ENCODE data around the gene FSTL4. TPM values are rescaled to one million over a fixed set of nuclear protein-coding genes. Genes with fewer than 3 reads are reported as not detected.

Gene FSTL4
- total RNA-seq, 4 donors from 2014 or later, result 0.27 to 1.6 (median 0.35) TPM; not detected in 1

DNA sequence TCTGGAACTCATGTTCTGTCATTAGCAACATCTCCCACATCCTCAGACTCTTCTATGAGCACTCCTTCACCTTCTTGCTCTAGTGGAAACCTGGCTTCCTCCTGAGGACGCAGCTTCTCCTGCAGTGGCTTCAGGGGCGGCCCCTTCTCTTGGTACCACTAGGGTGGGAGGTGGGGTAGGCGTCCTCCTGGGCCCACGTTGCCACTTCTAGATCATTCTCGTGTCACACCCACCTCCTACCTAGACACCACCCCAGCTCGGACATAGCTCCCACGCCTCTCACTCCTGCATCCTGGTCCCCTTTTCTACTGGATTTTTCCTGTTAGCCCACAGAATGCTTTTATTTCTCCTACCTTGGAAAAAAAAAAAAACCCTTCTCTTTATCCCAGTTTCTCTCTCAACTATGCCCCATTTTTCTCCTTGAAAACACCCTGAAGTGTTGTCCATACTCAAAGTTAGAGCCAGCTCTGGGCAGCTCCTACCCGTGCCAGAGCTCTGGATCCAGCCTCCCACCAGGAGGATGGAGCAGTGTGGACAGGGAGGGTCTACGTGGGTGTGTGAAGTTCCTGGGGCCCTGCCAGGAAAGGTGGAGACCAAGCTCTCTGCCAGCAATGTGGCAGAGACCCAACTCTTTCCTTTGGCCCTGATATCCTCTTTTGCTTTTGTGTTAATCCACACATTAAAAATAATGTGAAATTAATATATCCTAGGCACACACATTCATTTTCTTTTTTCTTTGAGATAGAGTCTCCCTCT, 381.3 kb downstream of the FSTL4 start:
- Histone ChIP-seq H3K27ac (no peak overlapping the region), H3K9me3 (no peaks in the 10 kb centered on the region), H3K4me3 (no peak overlapping the region), H3K27me3 (no peaks in the 10 kb centered on the region), H3K4me1 (peaks cover 0 to 15% (median 0%) of the 10 kb centered on the region in 4 donors), H3K36me3 (no peaks in the 10 kb centered on the region)
- DNase-seq, result no peak
- TF ChIP-seq, protein P1, sequence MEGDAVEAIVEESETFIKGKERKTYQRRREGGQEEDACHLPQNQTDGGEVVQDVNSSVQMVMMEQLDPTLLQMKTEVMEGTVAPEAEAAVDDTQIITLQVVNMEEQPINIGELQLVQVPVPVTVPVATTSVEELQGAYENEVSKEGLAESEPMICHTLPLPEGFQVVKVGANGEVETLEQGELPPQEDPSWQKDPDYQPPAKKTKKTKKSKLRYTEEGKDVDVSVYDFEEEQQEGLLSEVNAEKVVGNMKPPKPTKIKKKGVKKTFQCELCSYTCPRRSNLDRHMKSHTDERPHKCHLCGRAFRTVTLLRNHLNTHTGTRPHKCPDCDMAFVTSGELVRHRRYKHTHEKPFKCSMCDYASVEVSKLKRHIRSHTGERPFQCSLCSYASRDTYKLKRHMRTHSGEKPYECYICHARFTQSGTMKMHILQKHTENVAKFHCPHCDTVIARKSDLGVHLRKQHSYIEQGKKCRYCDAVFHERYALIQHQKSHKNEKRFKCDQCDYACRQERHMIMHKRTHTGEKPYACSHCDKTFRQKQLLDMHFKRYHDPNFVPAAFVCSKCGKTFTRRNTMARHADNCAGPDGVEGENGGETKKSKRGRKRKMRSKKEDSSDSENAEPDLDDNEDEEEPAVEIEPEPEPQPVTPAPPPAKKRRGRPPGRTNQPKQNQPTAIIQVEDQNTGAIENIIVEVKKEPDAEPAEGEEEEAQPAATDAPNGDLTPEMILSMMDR (IDR thresholded peaks at IDR 0.05), result no peak
- no peak for TF ChIP-seq POLR2A (IDR thresholded peaks at IDR 0.05)

GRCh38 chr5:133229931-133230664, 382.2 kb downstream of the FSTL4 start:
- peaks cover 0 to 21% (median 0%) of the 10 kb centered on the region in 4 donors for H3K4me1 ChIP-seq

DNA sequence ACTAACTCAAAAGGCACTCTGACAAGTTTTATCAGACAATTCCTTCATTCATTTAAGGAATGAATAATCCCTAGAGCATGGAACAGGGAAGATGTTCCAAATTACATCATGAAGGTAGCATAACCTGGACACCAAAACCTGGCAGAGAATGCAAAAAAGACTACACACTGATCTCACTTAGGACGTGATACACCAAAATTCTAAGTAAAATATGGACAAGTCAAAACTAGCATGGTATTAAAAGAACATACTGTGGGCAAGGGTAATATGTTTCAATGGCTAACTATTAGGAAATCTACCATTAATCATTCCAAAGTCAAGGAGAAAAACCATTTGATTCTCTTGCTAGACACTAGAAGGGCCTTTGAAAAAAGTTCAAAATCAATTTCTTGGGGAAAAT, 384.0 kb downstream of the FSTL4 start:
- H3K27ac ChIP-seq, result no peak overlapping the region
- H3K27me3 ChIP-seq, result no peaks in the 10 kb centered on the region
- no peak for DNase-seq
- TF ChIP-seq, protein P1 (IDR thresholded peaks at IDR 0.05), result no peak
- TF ChIP-seq POLR2A (IDR thresholded peaks at IDR 0.05), result no peak
- H3K4me1 ChIP-seq, result peaks cover 0 to 23% (median 0%) of the 10 kb centered on the region in 4 donors
- H3K9me3 ChIP-seq, result no peaks in the 10 kb centered on the region
- H3K36me3 ChIP-seq, result no peaks in the 10 kb centered on the region
- H3K4me3 ChIP-seq, result no peak overlapping the region

More at GRCh38 chr5:133229931-133230664, 382.2 kb downstream of the FSTL4 start:
- no peak for DNase-seq
- Histone ChIP-seq H3K9me3 (no peaks in the 10 kb centered on the region), H3K36me3 (no peaks in the 10 kb centered on the region), H3K27me3 (no peaks in the 10 kb centered on the region), H3K27ac (no peak overlapping the region), H3K4me3 (no peak overlapping the region)
- TF ChIP-seq, protein P1 (IDR thresholded peaks at IDR 0.05), result no peak
- TF ChIP-seq POLR2A (IDR thresholded peaks at IDR 0.05), result no peak

DNA sequence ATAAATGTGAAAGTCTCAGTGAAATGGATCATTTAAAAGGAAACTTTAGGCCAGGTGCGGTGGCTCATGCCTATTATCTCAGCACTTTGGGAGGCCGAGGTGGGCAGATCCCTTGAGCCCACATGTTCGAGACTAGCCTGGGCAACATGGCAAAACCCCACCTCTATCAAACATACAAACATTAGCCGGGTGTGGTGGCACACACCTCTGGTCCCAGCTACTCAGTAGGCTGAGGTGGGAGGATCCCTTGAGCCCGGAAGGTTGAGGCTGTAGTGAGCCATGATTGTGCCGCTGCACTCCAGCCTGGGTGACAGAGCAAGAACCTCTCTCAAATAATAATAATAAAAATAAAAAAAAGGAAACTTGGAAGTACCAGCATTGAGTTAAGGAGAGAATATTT, 384.4 kb downstream of the FSTL4 start:
- H3K27ac ChIP-seq, result no peak overlapping the region
- DNase-seq, result no peak

GRCh38 chr5:133227082-133227481, 385.3 kb downstream of the FSTL4 start:
- H3K36me3 ChIP-seq, result no peaks in the 10 kb centered on the region
- H3K4me1 ChIP-seq, result peaks cover 0 to 16% (median 0%) of the 10 kb centered on the region in 4 donors
- no peak for TF ChIP-seq POLR2A (IDR thresholded peaks at IDR 0.05)
- TF ChIP-seq, protein P1 (IDR thresholded peaks at IDR 0.05), result no peak
- H3K9me3 ChIP-seq, result no peaks in the 10 kb centered on the region
- no peak for DNase-seq
- H3K4me3 ChIP-seq, result no peak overlapping the region
- H3K27me3 ChIP-seq, result no peaks in the 10 kb centered on the region
- no peak overlapping the region for H3K27ac ChIP-seq

More for the DNA sequence above, 384.4 kb downstream of the FSTL4 start:
- TF ChIP-seq, protein P1 (IDR thresholded peaks at IDR 0.05), result no peak
- no peak for TF ChIP-seq POLR2A (IDR thresholded peaks at IDR 0.05)
- Histone ChIP-seq H3K27me3 (no peaks in the 10 kb centered on the region), H3K9me3 (no peaks in the 10 kb centered on the region), H3K4me3 (no peak overlapping the region), H3K4me1 (peaks cover 0 to 19% (median 0%) of the 10 kb centered on the region in 4 donors), H3K36me3 (no peaks in the 10 kb centered on the region)

Measured in Peyer's patch (tissue), 4 donors.